GM21390 (cell line): ENCODE results near the gene KCNA3.
"Not testable (repeated sequence)": the region's sequence is repeated elsewhere in the genome, so short reads cannot be mapped to it uniquely, and the experiment has no call there.

Source experiments
- ATAC-seq: cut with Tn5 transposase; IDR thresholded peaks from one replicate; pipeline ENCODE4 v1.9.1; 2021; ENCODE audit not compliant: unreplicated experiment

KCNA3 gene

DNA sequence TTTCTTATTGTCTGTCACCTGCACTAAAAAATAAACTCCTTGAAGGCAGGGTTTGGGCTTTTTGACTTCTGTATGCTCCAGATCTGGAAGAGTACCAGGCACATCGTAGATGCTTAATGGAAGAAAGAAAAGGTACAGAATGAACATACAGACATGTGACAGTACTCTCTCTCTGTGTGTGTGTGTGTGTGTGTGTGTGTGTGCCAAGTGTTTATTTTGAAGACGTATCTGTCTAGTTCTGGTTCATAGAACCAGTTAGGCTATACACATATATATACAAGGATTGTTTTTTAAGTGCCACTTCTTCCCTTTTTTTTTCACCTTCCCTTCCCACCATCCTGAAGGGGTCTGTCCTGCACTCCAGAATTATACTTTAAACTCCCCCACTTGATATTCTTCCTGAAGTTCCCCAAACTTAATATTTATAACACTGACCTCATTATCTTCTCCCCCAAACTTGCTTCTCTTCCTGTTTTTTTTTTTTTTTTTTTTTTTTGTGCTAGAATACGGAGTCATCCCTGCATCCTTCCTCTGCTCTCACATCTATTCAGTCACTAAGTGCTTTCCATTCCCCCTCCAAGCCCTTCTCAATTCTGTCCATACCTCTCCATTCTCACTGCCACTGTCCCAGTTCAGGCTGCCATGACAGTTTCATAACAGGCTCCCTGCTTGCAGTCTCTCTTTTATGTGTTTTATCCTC is 5.4 kb upstream of the KCNA3 start:
- no peak for ATAC-seq

DNA sequence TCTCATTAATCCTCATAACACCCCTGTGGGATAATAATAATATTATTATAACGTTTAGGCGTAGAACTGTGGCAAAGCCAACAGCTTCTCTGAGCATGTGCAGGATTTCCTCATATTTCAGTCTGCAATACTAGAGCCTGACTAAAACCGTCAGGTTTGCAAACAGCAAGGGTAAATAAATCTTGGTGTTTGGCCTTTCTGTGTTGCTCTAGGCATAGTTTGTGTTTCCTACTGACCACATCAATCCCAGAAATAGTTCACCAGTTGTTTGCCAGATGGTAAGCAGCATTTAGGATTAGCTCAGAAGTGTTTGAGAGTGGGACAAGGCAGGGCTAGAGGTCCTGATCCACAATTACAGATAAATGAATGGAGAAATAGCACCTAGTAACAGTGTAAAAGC is 2.8 kb upstream of the KCNA3 start:
- no peak for ATAC-seq

DNA sequence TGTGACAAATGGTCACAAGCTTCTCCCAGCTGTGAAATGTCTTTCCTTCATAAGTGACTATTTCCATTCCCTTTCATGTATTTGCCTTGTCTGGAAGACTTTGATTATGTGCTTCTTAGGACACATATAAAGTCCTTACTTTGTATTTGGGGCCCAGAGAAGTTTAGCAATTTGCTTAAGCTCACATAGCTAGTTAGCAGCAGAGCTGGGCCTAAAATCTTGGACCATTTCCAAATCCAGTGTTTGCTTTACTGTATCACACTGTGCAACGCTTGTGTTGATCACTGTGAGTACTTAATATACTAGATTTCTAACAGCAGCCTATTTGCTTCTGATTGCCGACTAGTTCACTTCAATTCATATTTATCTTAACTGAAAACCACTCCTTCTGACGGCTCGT is 2.2 kb upstream of the KCNA3 start:
- ATAC-seq = no peak

DNA sequence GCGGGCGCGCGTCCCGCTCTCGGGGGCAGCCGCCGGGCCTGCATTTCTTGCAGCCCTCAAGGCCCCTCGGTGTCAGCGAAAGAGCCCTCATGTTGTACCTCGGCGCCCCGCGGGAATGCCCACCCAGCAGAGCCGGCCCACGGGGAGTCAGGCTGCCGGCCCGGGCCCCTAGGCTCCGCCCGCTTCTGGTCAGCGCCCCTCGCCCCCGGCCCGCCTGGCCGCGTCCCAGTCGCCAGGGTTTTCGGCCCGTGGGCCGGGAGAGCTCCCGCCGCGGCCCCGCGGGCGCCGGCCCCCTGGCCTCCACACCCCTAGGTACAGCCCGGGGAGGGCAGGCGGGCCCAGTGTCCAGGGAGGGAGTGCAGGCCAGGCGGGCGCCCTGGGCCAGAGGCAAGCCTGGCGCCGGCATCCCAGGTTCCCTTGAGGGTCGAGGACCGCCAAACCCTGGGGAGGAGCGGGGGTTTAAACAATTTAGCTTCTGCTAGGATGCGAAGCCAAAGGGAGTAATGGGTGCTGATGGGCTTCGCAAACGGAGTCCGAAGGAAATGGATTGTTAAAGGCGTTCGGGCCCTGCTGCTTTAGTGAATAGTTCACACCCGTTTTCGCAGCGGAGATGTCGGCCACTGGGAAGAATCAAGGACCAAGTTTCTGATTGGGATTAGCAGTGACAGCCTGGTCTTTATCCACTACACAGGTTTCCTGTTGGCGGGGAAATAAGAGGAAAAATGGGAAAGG is 486 bp upstream of the KCNA3 start:
- ATAC-seq = no peak

DNA sequence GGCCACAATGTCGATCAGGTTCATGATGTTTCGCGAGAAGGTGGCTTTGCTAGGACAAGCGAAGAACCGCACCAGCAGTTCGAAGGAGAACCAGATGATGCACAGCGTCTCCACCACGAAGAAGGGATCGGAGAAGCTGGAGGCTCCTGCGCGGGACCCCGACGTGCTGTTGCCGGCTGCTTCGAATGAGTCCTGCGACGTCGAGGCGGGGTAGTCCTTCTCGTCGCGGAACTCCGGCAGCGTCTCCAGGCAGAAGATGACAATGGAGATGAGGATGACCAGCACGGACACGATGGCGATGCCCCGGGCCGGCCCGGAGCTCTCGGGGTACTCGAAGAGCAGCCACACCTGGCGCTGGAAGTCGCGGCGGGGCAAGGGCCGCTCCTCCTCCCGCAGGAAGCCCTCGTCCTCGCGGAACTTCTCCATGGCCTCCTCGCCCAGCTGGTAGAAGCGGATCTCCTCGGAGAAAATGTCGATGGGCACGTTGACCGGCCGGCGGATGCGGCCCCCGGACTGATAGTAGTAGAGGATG is 869 bp downstream of the KCNA3 start:
- no peak for ATAC-seq

DNA sequence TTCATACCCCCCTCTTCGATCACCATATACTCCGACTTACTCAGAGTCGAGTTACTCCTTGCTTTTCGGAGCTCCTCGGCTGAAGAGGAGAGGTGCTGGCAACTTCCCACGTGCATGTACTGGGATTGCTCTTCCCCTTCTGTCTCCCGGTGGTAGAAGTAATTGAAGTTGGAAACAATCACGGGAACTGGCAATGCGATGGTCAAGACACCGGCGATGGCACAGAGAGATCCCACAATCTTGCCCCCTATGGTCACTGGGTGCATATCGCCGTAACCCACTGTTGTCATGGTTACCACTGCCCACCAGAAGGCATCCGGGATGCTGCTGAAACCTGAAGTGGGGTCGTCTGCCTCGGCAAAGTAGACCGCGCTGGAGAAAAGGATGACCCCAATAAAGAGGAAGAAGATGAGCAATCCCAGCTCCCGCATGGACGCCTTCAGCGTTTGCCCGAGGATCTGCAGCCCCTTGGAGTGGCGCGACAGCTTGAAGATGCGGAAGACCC is 1.5 kb downstream of the KCNA3 start:
- no peak for ATAC-seq

DNA sequence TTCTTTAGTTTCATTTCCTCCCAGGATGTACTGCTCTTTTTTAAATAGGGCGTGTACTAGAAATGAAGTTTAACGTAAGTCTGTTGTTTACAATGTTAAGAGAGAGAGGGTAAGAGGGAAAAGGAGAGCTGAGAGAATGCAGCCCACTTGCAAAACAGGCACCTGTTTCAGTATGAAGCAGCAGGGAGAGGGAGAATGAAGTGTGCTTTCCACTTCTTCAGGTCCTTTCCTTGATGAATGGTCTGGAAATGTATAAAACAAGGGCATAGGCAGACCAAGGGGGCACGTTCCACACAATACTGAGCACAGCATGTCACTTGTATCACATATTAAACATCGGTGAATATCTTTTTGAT is 2.0 kb downstream of the KCNA3 start:
- ATAC-seq = peak; percentile 51

DNA sequence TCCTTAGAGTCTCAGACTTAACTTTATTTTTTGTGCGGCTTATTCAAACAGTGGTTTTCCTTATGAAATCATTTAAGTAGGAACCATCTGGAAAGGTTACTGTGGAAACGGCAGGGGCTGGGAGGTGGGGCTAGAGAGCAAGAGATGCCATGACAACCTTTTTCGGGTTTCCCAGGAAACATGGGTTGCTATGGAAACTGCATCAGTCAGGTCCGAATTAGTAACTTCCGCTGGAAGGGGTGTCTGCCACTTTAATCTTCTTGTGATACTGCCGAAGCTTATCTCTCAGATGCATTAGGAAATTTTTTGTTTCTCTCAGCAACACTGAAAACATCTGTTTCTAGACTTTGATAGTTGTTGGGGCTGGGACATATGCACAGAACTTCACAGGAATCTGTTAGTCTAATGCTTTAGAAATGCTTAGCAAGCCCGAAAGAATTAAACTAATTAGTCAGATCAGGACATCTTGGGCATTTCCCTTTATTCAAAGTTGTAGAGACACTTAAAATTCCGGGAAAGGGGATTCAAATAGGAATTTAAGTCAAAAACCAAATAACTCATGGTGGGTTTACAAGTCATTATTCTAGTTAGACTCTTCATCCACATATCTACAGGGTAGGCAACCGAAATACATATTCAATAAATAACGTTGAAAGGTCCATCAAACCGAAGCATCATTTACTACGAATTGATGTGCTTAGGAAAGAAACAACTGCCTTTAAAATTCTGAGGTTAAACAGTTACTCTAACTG is 2.6 kb downstream of the KCNA3 start:
- ATAC-seq = no peak

DNA sequence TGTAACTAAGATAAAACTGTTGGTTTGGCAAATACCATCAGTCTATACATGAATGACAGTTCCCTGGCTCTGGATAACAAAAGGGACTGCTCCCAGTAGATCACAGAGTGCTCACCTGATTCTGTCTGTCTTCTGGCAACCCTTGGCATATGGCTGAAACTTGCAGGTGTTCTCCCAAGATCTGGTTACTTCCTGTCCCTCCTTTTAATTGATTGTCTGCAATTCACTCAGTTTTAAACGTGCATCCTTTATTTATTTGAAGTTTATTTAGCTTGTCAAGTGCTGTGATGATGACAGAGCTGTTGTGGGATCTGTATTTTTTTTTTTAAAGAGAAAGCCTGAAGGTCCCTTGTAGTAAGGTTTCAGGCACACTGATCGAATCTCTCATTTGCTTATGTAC is 3.4 kb downstream of the KCNA3 start:
- ATAC-seq = no peak

DNA sequence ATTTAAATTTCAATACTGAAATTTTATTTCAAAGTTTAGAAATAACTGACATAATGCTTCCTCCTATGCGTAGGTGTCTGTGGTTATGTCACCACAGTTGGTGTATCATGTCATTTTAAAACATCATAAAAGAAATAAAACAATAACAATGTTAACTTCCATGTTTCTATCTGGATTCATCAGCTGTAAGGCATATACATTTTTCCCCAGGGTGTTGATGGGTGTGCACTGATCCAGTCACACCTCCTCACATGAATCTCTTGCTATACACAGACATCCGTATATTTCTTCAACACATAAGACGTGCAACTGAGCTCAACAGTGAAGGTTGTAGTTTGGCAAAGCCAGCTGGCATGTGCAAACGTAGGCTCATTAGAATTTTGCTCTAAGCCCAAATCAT is 6.2 kb downstream of the KCNA3 start:
- ATAC-seq = no peak

DNA sequence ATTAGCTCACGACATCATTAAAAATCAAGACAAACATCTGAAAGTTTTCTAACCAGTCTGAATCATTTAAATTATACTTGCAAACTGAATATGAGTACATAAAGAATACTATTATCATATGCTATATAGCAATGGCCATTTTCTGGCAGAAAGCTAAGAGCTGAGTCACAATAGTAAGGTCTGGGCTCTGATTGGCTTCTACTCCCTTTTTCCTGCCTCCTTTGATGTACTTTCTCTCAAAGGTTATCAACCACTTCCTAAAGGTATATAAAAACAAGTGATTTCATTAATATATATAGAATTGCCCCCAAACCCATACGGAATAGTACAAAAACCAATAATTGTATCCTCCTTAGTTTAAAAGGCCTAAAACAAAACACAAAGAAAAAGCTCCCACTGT is 7.0 kb downstream of the KCNA3 start:
- no peak for ATAC-seq

DNA sequence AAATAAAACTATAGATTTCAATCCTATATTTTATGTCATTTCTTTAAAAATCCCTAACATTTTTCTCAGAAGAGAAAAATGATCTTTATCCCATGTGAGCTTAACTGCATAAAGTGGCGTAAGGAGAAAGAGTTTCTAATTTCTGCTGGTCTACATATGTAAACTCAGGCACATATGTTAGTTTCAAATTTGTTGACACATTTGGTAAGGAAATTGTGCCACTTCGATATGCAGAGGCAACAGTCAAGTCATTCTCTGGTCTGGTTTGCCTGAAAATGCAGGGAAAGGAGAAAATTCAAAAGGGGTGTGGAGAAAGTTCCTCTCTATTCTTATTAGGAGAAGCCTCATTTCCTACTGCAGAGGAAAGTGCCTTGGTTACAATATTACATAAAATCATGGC is 11.5 kb downstream of the KCNA3 start:
- no peak for ATAC-seq

DNA sequence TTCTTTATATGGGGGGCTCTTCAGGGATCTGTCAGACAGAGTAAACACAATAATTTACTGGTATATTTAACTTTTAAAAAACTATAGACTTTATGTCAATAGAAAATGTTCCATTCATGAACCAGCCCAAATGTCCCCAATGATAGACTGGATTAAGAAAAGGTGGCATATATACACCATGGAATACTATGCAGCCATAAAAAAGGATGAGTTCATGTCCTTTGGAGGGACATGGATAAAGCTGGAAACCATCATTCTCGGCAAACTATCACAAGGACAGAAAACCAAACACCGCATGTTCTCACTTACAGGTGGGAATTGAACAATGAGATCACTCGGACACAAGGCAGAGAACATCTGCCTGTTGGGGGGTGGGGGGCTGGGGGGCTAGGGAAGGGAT is 15.2 kb downstream of the KCNA3 start:
- not testable (repeated sequence) for ATAC-seq

DNA sequence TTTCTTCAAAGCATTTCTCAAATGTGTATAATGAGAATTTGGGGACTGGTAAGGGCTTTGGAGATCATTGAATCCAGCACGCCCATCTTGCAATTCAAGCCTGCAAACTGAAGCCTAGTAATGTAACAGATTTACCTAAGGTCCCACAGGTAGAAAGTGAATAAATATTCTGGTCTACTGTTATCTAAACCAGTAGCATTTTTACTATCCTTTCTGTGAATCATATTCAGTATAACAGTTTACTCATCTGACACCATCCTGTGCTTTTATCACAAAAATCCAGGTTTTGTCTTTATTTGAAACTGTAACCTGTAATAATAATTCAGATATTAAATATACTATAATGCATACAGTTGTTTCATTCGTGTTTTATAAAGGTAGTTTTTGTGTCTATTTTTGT is 17.4 kb downstream of the KCNA3 start:
- no peak for ATAC-seq

DNA sequence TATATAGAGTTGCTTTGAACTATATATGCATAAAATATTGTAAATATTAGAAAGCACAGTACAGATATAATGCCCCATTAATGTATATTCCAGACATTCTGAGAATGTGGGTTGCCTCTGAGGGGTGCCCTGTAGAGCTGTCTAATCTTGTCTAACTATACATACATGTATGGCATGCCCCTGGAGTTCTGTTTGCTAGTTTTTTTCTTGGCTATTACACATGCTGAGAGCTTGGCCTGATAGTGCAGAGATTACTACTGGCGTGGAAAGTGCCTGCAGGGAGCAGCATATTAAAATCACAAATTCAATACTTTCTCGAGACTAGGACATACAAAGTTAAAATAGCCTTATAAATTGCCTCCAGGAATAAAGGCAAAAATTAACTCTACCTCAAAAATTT is 24.1 kb downstream of the KCNA3 start:
- ATAC-seq = no peak

DNA sequence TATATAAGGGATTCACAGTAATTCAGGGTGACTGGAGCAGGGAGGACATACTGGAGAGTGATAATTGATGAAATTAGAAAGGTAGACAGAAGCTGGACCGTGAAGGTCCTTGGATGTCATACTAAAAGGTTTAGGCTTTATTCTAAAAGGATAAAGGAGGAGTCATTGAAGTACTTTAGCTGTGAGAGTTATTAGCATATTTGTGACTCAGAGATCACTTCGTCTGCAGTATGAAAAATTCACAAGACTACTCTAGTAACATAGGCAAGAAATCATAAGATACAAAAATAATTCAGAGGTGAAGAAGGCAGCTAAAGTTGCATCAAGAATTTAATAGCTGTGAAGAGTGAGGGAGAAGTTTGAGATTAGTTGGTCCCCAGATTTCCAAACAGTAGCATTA is 26.3 kb downstream of the KCNA3 start:
- ATAC-seq = no peak

DNA sequence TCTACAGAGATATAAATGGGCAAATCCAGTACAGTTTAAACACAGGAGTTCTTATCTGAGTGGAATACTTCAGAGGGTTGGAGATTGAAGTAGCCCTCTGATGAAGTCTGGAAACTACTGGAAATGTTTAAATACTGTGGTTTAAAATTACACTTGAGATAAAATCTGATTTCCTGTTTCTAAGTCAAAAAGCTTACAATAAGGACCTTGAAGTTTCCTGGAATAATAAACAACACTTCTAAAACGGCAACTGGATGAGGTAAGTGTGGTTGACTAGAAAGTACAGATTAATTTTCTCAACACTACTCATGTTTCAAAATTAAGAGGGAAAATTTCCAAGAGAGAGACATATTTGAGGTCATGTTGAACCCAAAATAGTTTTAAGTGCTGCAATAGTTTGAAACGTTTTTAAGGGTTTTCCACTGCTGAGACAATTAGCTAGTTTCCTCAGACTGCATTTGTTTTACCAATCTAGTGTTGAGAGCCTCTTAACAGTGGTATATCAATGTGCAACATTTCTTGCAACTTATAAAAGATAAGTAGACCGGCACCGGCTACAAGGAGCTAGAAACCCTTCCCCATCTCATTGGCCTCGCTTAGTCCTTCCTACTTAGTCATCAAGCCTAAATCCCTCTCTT is 27.4 kb downstream of the KCNA3 start:
- no peak for ATAC-seq

DNA sequence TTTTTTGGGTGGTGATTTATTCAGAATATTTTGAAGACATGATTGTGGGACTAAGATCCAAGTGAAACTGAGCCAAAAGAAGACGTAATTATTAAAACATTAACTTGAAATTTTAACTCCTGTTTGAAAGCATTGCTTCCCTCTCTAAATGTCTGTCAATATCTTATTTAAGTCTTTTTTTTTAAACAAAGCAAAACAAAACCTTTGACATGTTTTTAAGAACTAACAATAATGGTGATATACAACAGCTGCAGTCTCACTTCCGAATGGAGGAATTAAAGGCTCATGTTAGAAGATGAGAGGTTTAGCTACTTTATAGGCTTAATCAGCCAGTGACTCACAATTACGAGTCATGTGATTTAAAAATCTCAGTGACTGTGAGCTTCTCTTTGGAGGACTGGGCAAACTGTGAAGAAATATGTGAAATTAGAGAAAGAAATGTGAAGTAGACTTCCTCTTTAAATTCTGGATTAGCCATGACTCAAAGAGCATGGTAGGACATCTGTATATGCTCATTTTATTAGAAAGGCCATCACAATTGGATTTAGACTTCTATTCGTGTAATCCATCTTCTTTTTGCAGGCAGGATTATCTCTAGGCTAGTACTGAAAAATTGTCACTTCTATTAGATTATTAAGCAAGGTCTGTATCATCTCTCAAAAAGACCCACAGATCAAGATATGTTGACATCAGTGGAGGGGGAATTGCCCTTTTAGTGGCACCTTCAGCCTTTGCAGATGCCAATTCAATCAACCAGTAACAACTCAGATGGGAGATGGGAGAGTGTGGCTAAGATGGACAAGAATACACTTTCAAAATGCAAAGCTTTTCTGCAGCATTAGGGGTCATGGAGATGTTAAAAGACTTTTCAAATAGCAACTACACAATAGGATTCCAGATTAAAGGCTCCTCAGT is 28.7 kb downstream of the KCNA3 start:
- ATAC-seq = no peak

DNA sequence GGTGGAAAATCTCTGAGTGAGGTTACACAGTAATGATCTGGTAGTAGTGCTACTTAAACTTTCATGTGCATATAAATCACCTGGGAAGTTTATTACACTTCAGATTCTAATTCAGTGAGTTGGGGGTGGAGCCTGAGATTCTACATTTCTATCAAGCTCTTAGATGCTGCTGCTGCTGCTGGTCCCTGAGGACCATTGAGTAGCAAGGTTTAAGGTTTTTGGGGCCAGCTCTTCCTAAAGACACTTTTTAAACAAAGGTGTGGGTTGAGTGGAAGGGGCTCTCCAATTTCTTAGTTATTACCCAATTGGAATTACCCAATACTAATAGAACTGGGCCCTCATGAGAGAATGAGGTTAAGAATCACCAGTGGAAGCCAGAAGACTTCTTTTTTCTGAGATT is 29.5 kb downstream of the KCNA3 start:
- no peak for ATAC-seq

DNA sequence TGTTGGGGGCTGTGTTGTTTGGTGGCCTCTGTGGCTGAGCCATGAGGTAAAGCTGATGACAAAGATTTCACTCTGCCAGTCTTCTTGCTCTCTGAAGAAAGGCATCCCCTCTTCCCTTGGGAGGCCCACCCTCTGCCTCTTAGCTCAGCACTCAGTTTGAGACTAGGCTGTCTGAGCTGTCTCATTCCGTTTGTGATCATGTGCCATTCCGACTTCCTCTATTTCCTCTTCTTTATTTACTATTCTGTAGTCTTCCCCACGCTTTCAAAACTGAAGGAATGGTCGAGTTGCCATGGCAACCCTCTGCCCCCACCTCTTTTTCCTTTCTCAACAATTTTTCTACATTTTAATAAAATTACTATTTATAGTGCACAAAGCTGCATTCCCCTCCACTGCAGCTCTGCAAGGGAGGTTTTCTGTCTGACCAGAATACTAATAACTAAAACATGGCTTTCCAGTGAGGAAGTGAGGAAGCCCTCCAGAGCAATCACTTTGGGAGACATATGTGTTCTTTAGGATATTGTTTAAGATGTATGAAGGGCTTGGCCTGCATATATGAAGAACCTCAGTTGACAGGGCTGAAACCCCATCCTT is 30.8 kb downstream of the KCNA3 start:
- ATAC-seq = no peak
